Measurements from ENCODE around the gene CLDN3.

The CLDN3 gene

GRCh38 chr7:73742753-73743641, 27.1 kb downstream of the CLDN3 start:
- TF ChIP-seq MYC (IDR thresholded peaks at IDR 0.05; ENCODE audit: low read depth, low read length) (no peak), CTCF (IDR thresholded peaks at IDR 0.05; ENCODE audit: low read depth, low read length) (no peak), MAX (IDR thresholded peaks at IDR 0.05; ENCODE audit: low read depth, low read length) (no peak), POLR2A (IDR thresholded peaks at IDR 0.05; ENCODE audit: extremely low read depth, insufficient read length) (no peak)
- no peak overlapping the region for H3K4me3 ChIP-seq (ENCODE audit: low read depth, low read length)

GRCh38 chr7:73742338-73742752, 27.7 kb downstream of the CLDN3 start:
- no peak for DNase-seq (ENCODE audit: low read depth)
- no peak for TF ChIP-seq MYC (IDR thresholded peaks at IDR 0.05; ENCODE audit: low read depth, low read length)
- TF ChIP-seq MAX (IDR thresholded peaks at IDR 0.05; ENCODE audit: low read depth, low read length) = no peak
- no peak for TF ChIP-seq POLR2A (IDR thresholded peaks at IDR 0.05; ENCODE audit: extremely low read depth, insufficient read length)
- no peak for TF ChIP-seq CTCF (IDR thresholded peaks at IDR 0.05; ENCODE audit: low read depth, low read length)

More at GRCh38 chr7:73742753-73743641, 27.1 kb downstream of the CLDN3 start:
- no peak for DNase-seq (ENCODE audit: low read depth)

GRCh38 chr7:73741600-73741999, 28.5 kb downstream of the CLDN3 start:
- DNase-seq (ENCODE audit: low read depth) = no peak
- H3K4me3 ChIP-seq (ENCODE audit: low read depth, low read length) = no peak overlapping the region
- TF ChIP-seq POLR2A (IDR thresholded peaks at IDR 0.05; ENCODE audit: extremely low read depth, insufficient read length) (no peak), MYC (IDR thresholded peaks at IDR 0.05; ENCODE audit: low read depth, low read length) (no peak), CTCF (IDR thresholded peaks at IDR 0.05; ENCODE audit: low read depth, low read length) (no peak), MAX (IDR thresholded peaks at IDR 0.05; ENCODE audit: low read depth, low read length) (no peak)

More at GRCh38 chr7:73742338-73742752, 27.7 kb downstream of the CLDN3 start:
- H3K4me3 ChIP-seq (ENCODE audit: low read depth, low read length) = no peak overlapping the region

- no peak for DNase-seq (ENCODE audit: low read depth)
- TF ChIP-seq POLR2A (IDR thresholded peaks at IDR 0.05; ENCODE audit: extremely low read depth, insufficient read length) (no peak), MAX (IDR thresholded peaks at IDR 0.05; ENCODE audit: low read depth, low read length) (no peak), CTCF (IDR thresholded peaks at IDR 0.05; ENCODE audit: low read depth, low read length) (no peak), MYC (IDR thresholded peaks at IDR 0.05; ENCODE audit: low read depth, low read length) (no peak)
- no peak overlapping the region for H3K4me3 ChIP-seq (ENCODE audit: low read depth, low read length)
Measured at GRCh38 chr7:73740771-73741170, 29.3 kb downstream of the CLDN3 start.

- H3K4me3 ChIP-seq (ENCODE audit: low read depth, low read length) = no peak overlapping the region
- TF ChIP-seq POLR2A (IDR thresholded peaks at IDR 0.05; ENCODE audit: extremely low read depth, insufficient read length) = no peak
- no peak for TF ChIP-seq MAX (IDR thresholded peaks at IDR 0.05; ENCODE audit: low read depth, low read length)
- no peak for TF ChIP-seq MYC (IDR thresholded peaks at IDR 0.05; ENCODE audit: low read depth, low read length)
- TF ChIP-seq CTCF (IDR thresholded peaks at IDR 0.05; ENCODE audit: low read depth, low read length) = no peak
- DNase-seq (ENCODE audit: low read depth) = no peak
Measured at GRCh38 chr7:73740212-73740611, 29.9 kb downstream of the CLDN3 start.

Data from NB4 (cell line).